AG10803 (cell line): ENCODE data around the gene ATP6V1G2.

Experiments used
- DNase-seq: peaks from one replicate; pipeline ENCODE4 v3.0.0; 2010; ENCODE audit warnings: low read depth
- H3K4me3 ChIP-seq: 2 replicates; pipeline ENCODE4 v1.5.1; 2011; ENCODE audit warnings: mild to moderate bottlenecking, low read length, control low read depth
- TF ChIP-seq, protein P1 (sequence below): conservative IDR thresholded peaks from 2 replicates; pipeline ENCODE4 v1.5.1; 2011; ENCODE audit warnings: mild to moderate bottlenecking, low read length, control low read depth, inconsistent platforms

The ATP6V1G2 gene

DNA sequence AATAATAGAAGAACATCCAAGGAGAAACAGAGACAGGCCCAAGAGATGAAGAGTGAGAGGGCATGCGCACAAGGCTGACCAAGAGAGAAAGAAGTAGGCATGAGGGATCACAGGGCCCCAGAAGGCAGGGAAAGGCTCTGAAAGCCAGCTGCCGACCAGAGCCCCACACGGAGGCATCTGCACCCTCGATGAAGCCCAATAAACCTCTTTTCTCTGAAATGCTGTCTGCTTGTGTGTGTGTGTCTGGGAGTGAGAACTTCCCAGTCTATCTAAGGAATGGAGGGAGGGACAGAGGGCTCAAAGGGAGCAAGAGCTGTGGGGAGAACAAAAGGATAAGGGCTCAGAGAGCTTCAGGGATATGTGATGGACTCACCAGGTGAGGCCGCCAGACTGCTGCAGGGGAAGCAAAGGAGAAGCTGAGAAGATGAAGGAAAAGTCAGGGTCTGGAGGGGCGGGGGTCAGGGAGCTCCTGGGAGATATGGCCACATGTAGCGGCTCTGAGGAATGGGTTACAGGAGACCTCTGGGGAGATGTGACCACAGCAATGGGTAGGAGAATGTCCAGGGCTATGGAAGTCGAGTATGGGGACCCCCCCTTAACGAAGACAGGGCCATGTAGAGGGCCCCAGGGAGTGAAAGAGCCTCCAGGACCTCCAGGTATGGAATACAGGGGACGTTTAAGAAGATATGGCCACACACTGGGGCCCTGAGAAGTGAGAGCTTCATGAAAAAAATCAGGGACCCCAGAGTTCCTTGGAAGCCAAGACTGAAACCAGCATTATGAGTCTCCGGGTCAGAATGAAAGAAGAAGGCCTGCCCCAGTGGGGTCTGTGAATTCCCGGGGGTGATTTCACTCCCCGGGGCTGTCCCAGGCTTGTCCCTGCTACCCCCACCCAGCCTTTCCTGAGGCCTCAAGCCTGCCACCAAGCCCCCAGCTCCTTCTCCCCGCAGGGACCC, 28.0 kb upstream of the ATP6V1G2 start:
- no peak for DNase-seq
- TF ChIP-seq, protein P1, sequence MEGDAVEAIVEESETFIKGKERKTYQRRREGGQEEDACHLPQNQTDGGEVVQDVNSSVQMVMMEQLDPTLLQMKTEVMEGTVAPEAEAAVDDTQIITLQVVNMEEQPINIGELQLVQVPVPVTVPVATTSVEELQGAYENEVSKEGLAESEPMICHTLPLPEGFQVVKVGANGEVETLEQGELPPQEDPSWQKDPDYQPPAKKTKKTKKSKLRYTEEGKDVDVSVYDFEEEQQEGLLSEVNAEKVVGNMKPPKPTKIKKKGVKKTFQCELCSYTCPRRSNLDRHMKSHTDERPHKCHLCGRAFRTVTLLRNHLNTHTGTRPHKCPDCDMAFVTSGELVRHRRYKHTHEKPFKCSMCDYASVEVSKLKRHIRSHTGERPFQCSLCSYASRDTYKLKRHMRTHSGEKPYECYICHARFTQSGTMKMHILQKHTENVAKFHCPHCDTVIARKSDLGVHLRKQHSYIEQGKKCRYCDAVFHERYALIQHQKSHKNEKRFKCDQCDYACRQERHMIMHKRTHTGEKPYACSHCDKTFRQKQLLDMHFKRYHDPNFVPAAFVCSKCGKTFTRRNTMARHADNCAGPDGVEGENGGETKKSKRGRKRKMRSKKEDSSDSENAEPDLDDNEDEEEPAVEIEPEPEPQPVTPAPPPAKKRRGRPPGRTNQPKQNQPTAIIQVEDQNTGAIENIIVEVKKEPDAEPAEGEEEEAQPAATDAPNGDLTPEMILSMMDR: no peak
- no peak overlapping the region for H3K4me3 ChIP-seq

- no peak for DNase-seq
- no peak overlapping the region for H3K4me3 ChIP-seq
- TF ChIP-seq, protein P1: no peak
Observed at GRCh38 chr6:31573239-31574105, 27.1 kb upstream of the ATP6V1G2 start.

DNA sequence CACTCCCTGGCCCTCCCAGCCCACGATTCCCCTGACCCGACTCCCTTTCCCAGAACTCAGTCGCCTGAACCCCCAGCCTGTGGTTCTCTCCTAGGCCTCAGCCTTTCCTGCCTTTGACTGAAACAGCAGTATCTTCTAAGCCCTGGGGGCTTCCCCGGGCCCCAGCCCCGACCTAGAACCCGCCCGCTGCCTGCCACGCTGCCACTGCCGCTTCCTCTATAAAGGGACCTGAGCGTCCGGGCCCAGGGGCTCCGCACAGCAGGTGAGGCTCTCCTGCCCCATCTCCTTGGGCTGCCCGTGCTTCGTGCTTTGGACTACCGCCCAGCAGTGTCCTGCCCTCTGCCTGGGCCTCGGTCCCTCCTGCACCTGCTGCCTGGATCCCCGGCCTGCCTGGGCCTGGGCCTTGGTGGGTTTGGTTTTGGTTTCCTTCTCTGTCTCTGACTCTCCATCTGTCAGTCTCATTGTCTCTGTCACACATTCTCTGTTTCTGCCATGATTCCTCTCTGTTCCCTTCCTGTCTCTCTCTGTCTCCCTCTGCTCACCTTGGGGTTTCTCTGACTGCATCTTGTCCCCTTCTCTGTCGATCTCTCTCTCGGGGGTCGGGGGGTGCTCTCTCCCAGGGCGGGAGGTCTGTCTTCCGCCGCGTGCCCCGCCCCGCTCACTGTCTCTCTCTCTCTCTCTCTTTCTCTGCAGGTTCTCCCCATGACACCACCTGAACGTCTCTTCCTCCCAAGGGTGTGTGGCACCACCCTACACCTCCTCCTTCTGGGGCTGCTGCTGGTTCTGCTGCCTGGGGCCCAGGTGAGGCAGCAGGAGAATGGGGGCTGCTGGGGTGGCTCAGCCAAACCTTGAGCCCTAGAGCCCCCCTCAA, 25.9 kb upstream of the ATP6V1G2 start, which contains the start of gene LTA:
TSS of gene LTA (plus strand) at position 249 of the 871 bp plus-strand sequence. CDS start at position 703, 454 bp downstream.
- DNase-seq: no peak
- H3K4me3 ChIP-seq: no peak within 1 kb of the TSS
- TF ChIP-seq, protein P1: no peak

DNA sequence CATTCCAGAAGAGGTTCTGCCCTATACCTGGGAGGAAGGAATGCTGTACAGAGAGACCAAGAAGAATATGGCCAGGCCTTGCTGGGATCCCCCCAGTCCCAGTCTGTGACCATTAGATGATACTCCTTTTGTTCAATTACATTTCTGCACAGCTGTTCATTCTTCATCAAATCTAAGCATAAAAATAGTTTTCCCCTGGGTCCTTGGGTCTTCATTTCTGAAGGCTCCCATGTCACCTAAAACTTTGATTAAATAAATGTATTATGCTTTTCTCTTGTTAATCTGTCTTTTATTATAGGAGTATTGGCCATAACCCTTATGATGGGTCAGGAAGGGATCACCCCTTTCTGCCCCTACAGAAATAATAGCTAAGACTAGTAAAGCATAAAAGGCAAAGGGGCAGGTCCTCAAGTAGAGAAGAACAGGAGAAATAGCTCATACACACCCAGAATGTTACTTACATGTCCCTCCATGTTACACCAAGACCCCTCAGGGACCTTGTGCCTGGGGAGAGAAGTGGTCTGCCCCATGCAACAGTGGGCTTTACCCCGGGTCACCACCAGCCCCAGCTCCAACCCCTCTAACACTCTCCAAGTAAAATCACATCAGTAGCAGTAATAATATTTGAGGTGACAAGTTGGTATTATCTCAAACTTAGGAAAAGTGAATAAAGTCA, 23.6 kb upstream of the ATP6V1G2 start:
- DNase-seq: no peak
- no peak overlapping the region for H3K4me3 ChIP-seq
- TF ChIP-seq, protein P1: no peak

DNA sequence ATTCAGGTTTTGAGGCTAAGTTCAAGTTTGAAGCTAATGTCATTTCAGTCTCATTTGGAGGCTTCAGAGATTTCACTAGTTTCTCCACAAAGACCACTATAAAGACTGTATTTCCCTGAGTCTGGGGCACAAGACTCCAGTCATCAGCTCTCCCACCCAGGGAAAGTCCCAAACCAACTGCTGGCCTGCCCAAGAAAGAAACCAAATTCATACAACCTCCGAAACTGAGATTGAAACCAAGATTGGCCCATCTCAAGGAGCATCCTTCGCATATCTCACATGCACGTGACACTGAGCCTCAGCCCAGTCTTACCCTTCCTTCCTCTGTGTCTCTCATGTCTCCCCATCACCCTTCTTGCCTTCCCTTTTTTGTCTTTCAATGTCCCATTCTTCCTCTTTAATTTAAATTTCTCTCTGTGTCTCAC, 22.1 kb upstream of the ATP6V1G2 start:
- TF ChIP-seq, protein P1: no peak
- no peak overlapping the region for H3K4me3 ChIP-seq
- no peak for DNase-seq
